Activated naive CD4-positive, alpha-beta T cell treated with anti-CD3 and anti-CD28 coated beads, Interleukin-2, amount 10 ng/mL, durations not matched to agents 7 days and 5 days (primary cell): ENCODE measurements around the gene FNDC10.

Experiments used
- CTCF ChIA-PET: fragments of 350-600 bp; sonication (Branson Sonifier 250); formaldehyde crosslinking; loops from one replicate; lab custom pipeline; 2021; ENCODE audit warnings: antibody characterized with exemption; lab: Charles Lee
- DNase-seq: peaks from one replicate; pipeline ENCODE4 v3.0.0-alpha.2; 2020
- H3K27ac Mint-ChIP-seq: one replicate; pipeline ENCODE4 v1.8.0; 2021; ENCODE audit warnings: mild to moderate bottlenecking, moderate library complexity, mixed read lengths
- H3K27me3 Mint-ChIP-seq: one replicate; pipeline ENCODE4 v1.8.0; 2021; ENCODE audit warnings: mild to moderate bottlenecking, mixed read lengths
- H3K36me3 Mint-ChIP-seq: one replicate; pipeline ENCODE4 v1.8.0; 2021; ENCODE audit warnings: mixed read lengths
- H3K4me1 Mint-ChIP-seq: one replicate; pipeline ENCODE4 v1.8.0; 2021; ENCODE audit warnings: mixed read lengths
- H3K4me3 Mint-ChIP-seq: one replicate; pipeline ENCODE4 v1.8.0; 2021; ENCODE audit warnings: mild to moderate bottlenecking, moderate library complexity, mixed read lengths
- H3K9me3 Mint-ChIP-seq: one replicate; pipeline ENCODE4 v1.8.0; 2021; ENCODE audit warnings: mixed read lengths

The FNDC10 gene

GRCh38 chr1:1550087-1550486 is 49.8 kb downstream of the FNDC10 start:
- Mint-ChIP-seq H3K9me3 (no peaks in the 10 kb centered on the region), H3K36me3 (peaks cover 5% of the 10 kb centered on the region), H3K27me3 (no peaks in the 10 kb centered on the region), H3K4me3 (no peak overlapping the region), H3K4me1 (no peaks in the 10 kb centered on the region), H3K27ac (no peak overlapping the region)
- CTCF ChIA-PET = no interaction called here
- no peak for DNase-seq

- CTCF ChIA-PET = no interaction called here
- no peaks in the 10 kb centered on the region for H3K27me3 Mint-ChIP-seq
- H3K9me3 Mint-ChIP-seq = no peaks in the 10 kb centered on the region
- H3K4me3 Mint-ChIP-seq = no peak overlapping the region
- H3K36me3 Mint-ChIP-seq = peaks cover 5% of the 10 kb centered on the region
- no peaks in the 10 kb centered on the region for H3K4me1 Mint-ChIP-seq
- no peak overlapping the region for H3K27ac Mint-ChIP-seq
- DNase-seq = no peak
Measured at GRCh38 chr1:1548591-1548990, 51.3 kb downstream of the FNDC10 start.
